H1 (cell line): ENCODE measurements around the gene RNF111. TPM values are rescaled to one million over a fixed set of nuclear protein-coding genes. Genes with fewer than 3 reads are reported as not detected.

ENCODE experiments used
- CTCF ChIA-PET: fragments of 300-600 bp; sonication (Branson Sonifier 250); formaldehyde crosslinking; loops from one replicate; lab custom pipeline; 2021; ENCODE audit not compliant: partially characterized antibody; lab: Charles Lee
- POLR2A ChIA-PET: fragments of 300-600 bp; sonication (Branson Sonifier 250); formaldehyde crosslinking; loops from one replicate; lab custom pipeline; 2021; ENCODE audit warnings: inconsistent platforms; ENCODE audit not compliant: partially characterized antibody; lab: Charles Lee
- DNase-seq, 2 experiments: peaks; one replicate each; pipeline versions ENCODE4 v3.0.0 to v3.0.0-alpha.2; 2010 to 2022; ENCODE audit warnings: low spot score in 2 of 2, low read depth in 1 of 2, mixed read lengths in 1 of 2
- FAIRE-seq: peaks from 2 replicates; lab custom pipeline; 2011; peaks lifted over from hg19 to GRCh38; lab: Jason Lieb, UNC
- H2AFZ ChIP-seq: 2 replicates; pipeline ENCODE4 v1.8.1; 2012; ENCODE audit warnings: low read length, inconsistent platforms
- H2AK5ac ChIP-seq: 2 replicates; pipeline ENCODE4 v1.6.1; 2013; ENCODE audit warnings: low read depth, low read length
- H2BK120ac ChIP-seq: replicated peaks from 2 replicates; pipeline ENCODE3; 2013; ENCODE audit warnings: low read depth, low read length, inconsistent platforms
- H2BK12ac ChIP-seq: 2 replicates; pipeline ENCODE4 v1.6.1; 2013; ENCODE audit warnings: low read depth, low read length
- H2BK15ac ChIP-seq: 2 replicates; pipeline ENCODE4 v1.6.1; 2013; ENCODE audit warnings: low read length
- H2BK20ac ChIP-seq: 2 replicates; pipeline ENCODE4 v1.6.1; 2013; ENCODE audit warnings: low read length
- H2BK5ac ChIP-seq: 2 replicates; pipeline ENCODE4 v1.6.1; 2013; ENCODE audit warnings: low read depth, low read length
- H3K14ac ChIP-seq: 2 replicates; pipeline ENCODE4 v1.6.1; 2013; ENCODE audit warnings: inconsistent platforms; ENCODE audit not compliant: insufficient read length
- H3K18ac ChIP-seq: 2 replicates; pipeline ENCODE4 v1.6.1; 2013; ENCODE audit warnings: low read length; ENCODE audit errors: extremely low read depth
- H3K23ac ChIP-seq: 2 replicates; pipeline ENCODE4 v1.6.1; 2013; ENCODE audit warnings: inconsistent platforms; ENCODE audit not compliant: insufficient read length
- H3K23me2 ChIP-seq: 2 replicates; pipeline ENCODE4 v1.6.1; 2013; ENCODE audit warnings: low read depth, low read length
- H3K27ac ChIP-seq: 2 replicates; pipeline ENCODE4 v1.6.1; 2011; ENCODE audit warnings: low read depth, low read length, inconsistent platforms
- H3K27me3 ChIP-seq, 4 experiments: replicated peaks in 1 of 4; 1 replicate in 1 of 4; 2 replicates in 3 of 4; pipeline versions ENCODE4 v1.6.1 to v1.8.1; 2011 to 2013; ENCODE audit warnings: low read length in 3 of 4, mild to moderate bottlenecking in 3 of 4, inconsistent platforms in 2 of 4, mixed read lengths in 2 of 4, moderate library complexity in 1 of 4; ENCODE audit not compliant: control insufficient read depth in 3 of 4, insufficient read depth in 3 of 4; ENCODE audit errors: extremely low read depth in 1 of 4
- H3K36me3 ChIP-seq, 4 experiments: 2 replicates each; pipeline versions ENCODE4 v1.6.1 to v1.8.1; 2011 to 2013; ENCODE audit warnings: mild to moderate bottlenecking in 4 of 4, low read length in 3 of 4, moderate library complexity in 2 of 4, control low read depth in 1 of 4, inconsistent platforms in 1 of 4; ENCODE audit not compliant: insufficient read depth in 4 of 4, control insufficient read depth in 2 of 4
- H3K4ac ChIP-seq: replicated peaks from 2 replicates; pipeline ENCODE3; 2013; ENCODE audit warnings: low read length, low read depth, mixed read lengths, inconsistent platforms; ENCODE audit not compliant: insufficient read length
- H3K4me1 ChIP-seq, 4 experiments: replicated peaks in 1 of 4; 1 replicate in 1 of 4; 2 replicates in 3 of 4; pipeline versions ENCODE4 v1.6.1 to v1.8.1; 2011 to 2013; ENCODE audit warnings: low read length in 3 of 4, inconsistent platforms in 2 of 4, mixed read lengths in 1 of 4; ENCODE audit not compliant: insufficient read depth in 4 of 4, control insufficient read depth in 3 of 4
- H3K4me2 ChIP-seq, 2 experiments: 2 replicates each; pipeline versions ENCODE4 v1.6.1 to v1.8.1; 2011 to 2013; ENCODE audit warnings: low read depth in 2 of 2, low read length in 2 of 2, control low read depth in 1 of 2, inconsistent platforms in 1 of 2, mild to moderate bottlenecking in 1 of 2; ENCODE audit not compliant: insufficient read depth in 1 of 2
- H3K4me3 ChIP-seq, 4 experiments: fragments of 200-600, 300-600 bp in 1 of 4; sonication (generic), shearing (Covaris generic), sonication (Bioruptor Twin) in 1 of 4; 2 replicates each; pipeline versions ENCODE4 v1.5.1 to v1.8.1; 2011 to 2016; ENCODE audit warnings: low read length in 4 of 4, low read depth in 3 of 4, control low read depth in 2 of 4, inconsistent platforms in 2 of 4, mild to moderate bottlenecking in 2 of 4, mixed read lengths in 1 of 4, moderate library complexity in 1 of 4; ENCODE audit not compliant: insufficient read depth in 2 of 4; ENCODE audit errors: extremely low read depth in 1 of 4
- H3K56ac ChIP-seq: replicated peaks from 2 replicates; pipeline ENCODE3; 2013; ENCODE audit warnings: low read depth, mild to moderate bottlenecking, mixed read lengths, low read length, inconsistent platforms; ENCODE audit not compliant: insufficient read length
- H3K79me1 ChIP-seq: 2 replicates; pipeline ENCODE4 v1.6.1; 2013; ENCODE audit warnings: low read depth, low read length, control low read depth
- H3K79me2 ChIP-seq, 2 experiments: 2 replicates each; pipeline versions ENCODE4 v1.6.1 to v1.8.1; 2012 to 2013; ENCODE audit warnings: low read length in 2 of 2, mild to moderate bottlenecking in 2 of 2, inconsistent platforms in 1 of 2; ENCODE audit not compliant: insufficient read depth in 2 of 2, control insufficient read depth in 1 of 2
- H3K9ac ChIP-seq, 4 experiments: replicated peaks in 1 of 4; 1 replicate in 1 of 4; 2 replicates in 3 of 4; pipeline versions ENCODE4 v1.6.1 to v1.8.1; 2011 to 2013; ENCODE audit warnings: low read depth in 3 of 4, low read length in 3 of 4, control low read depth in 2 of 4, mild to moderate bottlenecking in 2 of 4, moderate library complexity in 2 of 4, inconsistent platforms in 1 of 4; ENCODE audit errors: extremely low read depth in 1 of 4
- H3K9me3 ChIP-seq, 2 experiments: 2 replicates each; pipeline versions ENCODE4 v1.6.1 to v1.8.1; 2012 to 2013; ENCODE audit warnings: mild to moderate bottlenecking in 2 of 2, moderate library complexity in 2 of 2, control low read depth in 1 of 2, inconsistent platforms in 1 of 2, low read depth in 1 of 2, low read length in 1 of 2, mixed read lengths in 1 of 2; ENCODE audit not compliant: insufficient read depth in 2 of 2
- H4K20me1 ChIP-seq, 2 experiments: replicated peaks in 1 of 2; 2 replicates each; pipeline versions ENCODE3 to v1.8.1; 2011 to 2013; ENCODE audit warnings: inconsistent platforms in 2 of 2, low read length in 2 of 2, mild to moderate bottlenecking in 1 of 2; ENCODE audit not compliant: insufficient read depth in 2 of 2, control insufficient read depth in 1 of 2
- H4K5ac ChIP-seq: 2 replicates; pipeline ENCODE4 v1.6.1; 2013; ENCODE audit warnings: low read length, low read depth, mixed read lengths, inconsistent platforms; ENCODE audit not compliant: insufficient read length
- H4K8ac ChIP-seq: 2 replicates; pipeline ENCODE4 v1.8.0; 2013; ENCODE audit warnings: mild to moderate bottlenecking, moderate library complexity, low read length, inconsistent platforms; ENCODE audit not compliant: insufficient read depth; ENCODE audit errors: extremely low read depth
- H4K91ac ChIP-seq: replicated peaks from 2 replicates; pipeline ENCODE3; 2013; ENCODE audit warnings: low read length, mixed read lengths, inconsistent platforms; ENCODE audit not compliant: insufficient read length
- CHD2 ChIP-seq: IDR thresholded peaks from 2 replicates; pipeline ENCODE4 v1.6.1; 2012; ENCODE audit warnings: low read length, improper control_type of control experiment
- CTCF ChIP-seq, 3 experiments: IDR thresholded peaks; 1 replicate in 2 of 3; 2 replicates in 1 of 3; pipeline versions ENCODE4 v1.5.1 to v1.6.1; 2011; ENCODE audit warnings: low read length in 3 of 3, mild to moderate bottlenecking in 3 of 3, inconsistent platforms in 2 of 3, low read depth in 1 of 3, moderate library complexity in 1 of 3; ENCODE audit not compliant: insufficient read depth in 1 of 3; ENCODE audit errors: control extremely low read depth in 1 of 3
- EGR1 ChIP-seq: IDR thresholded peaks from 2 replicates; pipeline ENCODE4 v1.6.1; 2011; ENCODE audit warnings: low read depth, low read length, borderline replicate concordance
- GTF2F1 ChIP-seq: IDR thresholded peaks from 2 replicates; pipeline ENCODE4 v1.6.1; 2012; ENCODE audit warnings: low read depth, low read length, improper control_type of control experiment, borderline replicate concordance
- KDM1A ChIP-seq: fragments of 200-600, 300-600 bp; sonication (generic); IDR thresholded peaks from 2 replicates; pipeline ENCODE4 v1.7.1; 2016; ENCODE audit warnings: mild to moderate bottlenecking, low read length, borderline replicate concordance
- KDM4A ChIP-seq: IDR thresholded peaks from one replicate; pipeline ENCODE4 v1.7.1; 2012; ENCODE audit warnings: low read depth, mild to moderate bottlenecking, moderate library complexity, low read length, inconsistent platforms; ENCODE audit not compliant: severe bottlenecking
- NANOG ChIP-seq: IDR thresholded peaks from 2 replicates; pipeline ENCODE4 v1.6.1; 2011; ENCODE audit warnings: low read length, low read depth, mild to moderate bottlenecking, inconsistent platforms; ENCODE audit not compliant: insufficient read depth, poor library complexity, severe bottlenecking
- POLR2A ChIP-seq, 2 experiments: IDR thresholded peaks; 1 replicate in 1 of 2; 2 replicates in 1 of 2; pipeline ENCODE4 v1.6.1; 2011; ENCODE audit warnings: low read depth in 2 of 2, low read length in 2 of 2, mild to moderate bottlenecking in 2 of 2; ENCODE audit errors: control extremely low read depth in 1 of 2
- POLR2AphosphoS5 ChIP-seq: IDR thresholded peaks from 2 replicates; pipeline ENCODE4 v1.6.1; 2011; ENCODE audit warnings: low read depth, low read length
- POU5F1 ChIP-seq: IDR thresholded peaks from 2 replicates; pipeline ENCODE4 v1.6.1; 2011; ENCODE audit warnings: low read depth, mild to moderate bottlenecking, low read length, moderate library complexity
- TAF7 ChIP-seq: optimal IDR thresholded peaks from 2 replicates; pipeline ENCODE3; 2011; ENCODE audit warnings: low read depth, mild to moderate bottlenecking, inconsistent platforms, low read length, moderate library complexity, borderline replicate concordance
- TCF12 ChIP-seq: IDR thresholded peaks from 2 replicates; pipeline ENCODE4 v1.6.1; 2011; ENCODE audit warnings: low read depth, mild to moderate bottlenecking, low read length
- WGBS, 2 experiments: shearing (Covaris generic) in 1 of 2; methylation state at CpG; one replicate each; pipeline versions ENCODE4 v1.1.6 to v1.1.7; 2013 to 2015; ENCODE audit warnings: low lambda C conversion rate in 2 of 2, mixed read lengths in 2 of 2, inconsistent platforms in 1 of 2, low coverage in 1 of 2, missing lambda C conversion rate in 1 of 2; ENCODE audit not compliant: insufficient replicate concordance in 2 of 2, insufficient coverage in 1 of 2, insufficient read length in 1 of 2; ENCODE audit errors: extremely low coverage in 1 of 2, missing lambda C conversion rate in 1 of 2; 5-methylcytosine and 5-hydroxymethylcytosine counted together
- polyA plus RNA-seq, 7 experiments: library from polyadenylated mRNA; depleted of rRNA in 3 of 7; stranded (reverse) in 5 of 7; unstranded in 2 of 7; fragments of >200 nt in 5 of 7; fragments of 200-250 nt in 2 of 7; gene quantifications; 1 replicate in 5 of 7; 2 replicates in 1 of 7; 4 replicates in 1 of 7; pipeline versions ENCODE4 v1.2.1 to v1.2.3, GENCODE V29; 2011 to 2013; ENCODE audit warnings: missing spikeins in 2 of 7, mixed read lengths in 2 of 7
- total RNA-seq: library from RNA; stranded (reverse); fragmentation: NEBNext Ultra II Directional; extraction: Animal tissue kit (Norgen Biotek cat#: 25700); gene quantifications from 2 replicates; pipeline ENCODE4 v1.2.1, GENCODE V29; 2021

RNF111 gene
- total and polyA plus RNA-seq, 2 of the 8 experiments (the other 6 are each of a cell fraction or from before 2014, with no cell fraction given): 18.5 to 26.6 TPM

- H4K20me1 ChIP-seq: no peaks in the 10 kb centered on the region
- no peaks in the 10 kb centered on the region for H3K79me1 ChIP-seq
- no peak overlapping the region for H3K4me3 ChIP-seq
- 94% methylated on average over 1 of the region's 1 CpG; no CpG with 5 or more reads in 1 of the 2 experiments for WGBS, 2 experiments
- H2BK5ac ChIP-seq: no peak overlapping the region
- no peaks in the 10 kb centered on the region for H3K9me3 ChIP-seq
- H3K4me1 ChIP-seq: no peaks in the 10 kb centered on the region
- ChIA-PET CTCF (interaction anchor here (1.3 kb wide), 1 partner anchor 386 kb away, joined by 4 read pairs; no protein-coding TSS in a partner anchor), POLR2A (interaction anchor here (0.6 to 1.3 kb wide), 2 partner anchors 15 to 42 kb away, joined by 3 to 4 read pairs; no protein-coding TSS in a partner anchor)
- no peak overlapping the region for H3K4ac ChIP-seq
- H4K8ac ChIP-seq: no peak overlapping the region
- H3K27ac ChIP-seq: no peak overlapping the region
- no peak overlapping the region for H2BK15ac ChIP-seq
- no peak overlapping the region for H2BK12ac ChIP-seq
- no peak overlapping the region for H2AK5ac ChIP-seq
- H3K9ac ChIP-seq: no peak overlapping the region
- H3K23ac ChIP-seq: no peak overlapping the region
- H3K79me2 ChIP-seq: no peaks in the 10 kb centered on the region; a peak in 1 of 4 replicates
- no peaks in the 10 kb centered on the region for H3K27me3 ChIP-seq
- no peak overlapping the region for H2AFZ ChIP-seq
- no peak overlapping the region for H2BK120ac ChIP-seq
- no peak overlapping the region for H3K18ac ChIP-seq
- no peak overlapping the region for H2BK20ac ChIP-seq
- no peak overlapping the region for H4K91ac ChIP-seq
- no peak overlapping the region for H4K5ac ChIP-seq
- no peak for FAIRE-seq
- DNase-seq: no peak
- H3K14ac ChIP-seq: no peak overlapping the region
- no peaks in the 10 kb centered on the region; the same call in 1 of the 2 replicates for H3K23me2 ChIP-seq
- H3K36me3 ChIP-seq: peaks cover 15 to 78% (median 61%) of the 10 kb centered on the region in 4 experiments
- H3K4me2 ChIP-seq: no peak overlapping the region
- no peak overlapping the region for H3K56ac ChIP-seq
- TF ChIP-seq POU5F1: no peak
- TF ChIP-seq KDM4A: no peak
- no peak for TF ChIP-seq CHD2
- no peak for TF ChIP-seq GTF2F1
- TF ChIP-seq EGR1: no peak
- no peak for TF ChIP-seq NANOG
- no peak for TF ChIP-seq POLR2A (IDR thresholded peaks at IDR 0.05; ENCODE audit: control extremely low read depth in 1 of 2, low read depth in 2 of 2, low read length in 2 of 2)
- TF ChIP-seq POLR2AphosphoS5: no peak
- TF ChIP-seq CTCF (IDR thresholded peaks at IDR 0.05; ENCODE audit: control extremely low read depth in 1 of 3, insufficient read depth in 1 of 3, low read depth in 1 of 3, low read length in 3 of 3): no peak
- TF ChIP-seq TAF7: no peak
- TF ChIP-seq TCF12: no peak
- no peak for TF ChIP-seq KDM1A
Observed at GRCh38 chr15:59116141-59116540, 128.7 kb downstream of the RNF111 start.
